Activated naive CD4-positive, alpha-beta T cell treated with anti-CD3 and anti-CD28 coated beads, Interleukin-2, amount 50 U/mL, for 16 hours (primary cell): Measurements from ENCODE around the gene TBC1D7.

Source experiments
- DNase-seq: peaks from one replicate; pipeline ENCODE4 v3.0.0-alpha.2; 2020

TBC1D7 gene

DNA sequence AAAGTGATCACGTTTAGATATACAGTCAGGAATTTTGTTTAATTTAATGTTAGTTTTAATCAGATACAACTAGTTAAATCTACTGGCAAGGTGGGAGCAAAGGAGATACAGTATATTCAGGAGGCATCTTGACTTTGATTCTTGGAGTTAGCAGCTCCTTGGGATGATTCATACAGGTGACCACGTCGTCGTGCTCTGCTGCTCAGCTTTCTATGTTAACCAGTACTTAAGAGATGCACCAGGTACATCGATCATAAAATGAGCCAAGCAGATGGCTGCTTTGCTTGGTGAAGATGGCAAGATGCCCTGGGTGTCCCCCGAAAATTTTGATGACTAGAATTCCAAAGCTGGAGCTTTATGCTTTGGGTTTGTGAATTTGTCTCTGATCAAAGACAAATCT lies 64.7 kb downstream of the TBC1D7 start:
- no peak for DNase-seq

DNA sequence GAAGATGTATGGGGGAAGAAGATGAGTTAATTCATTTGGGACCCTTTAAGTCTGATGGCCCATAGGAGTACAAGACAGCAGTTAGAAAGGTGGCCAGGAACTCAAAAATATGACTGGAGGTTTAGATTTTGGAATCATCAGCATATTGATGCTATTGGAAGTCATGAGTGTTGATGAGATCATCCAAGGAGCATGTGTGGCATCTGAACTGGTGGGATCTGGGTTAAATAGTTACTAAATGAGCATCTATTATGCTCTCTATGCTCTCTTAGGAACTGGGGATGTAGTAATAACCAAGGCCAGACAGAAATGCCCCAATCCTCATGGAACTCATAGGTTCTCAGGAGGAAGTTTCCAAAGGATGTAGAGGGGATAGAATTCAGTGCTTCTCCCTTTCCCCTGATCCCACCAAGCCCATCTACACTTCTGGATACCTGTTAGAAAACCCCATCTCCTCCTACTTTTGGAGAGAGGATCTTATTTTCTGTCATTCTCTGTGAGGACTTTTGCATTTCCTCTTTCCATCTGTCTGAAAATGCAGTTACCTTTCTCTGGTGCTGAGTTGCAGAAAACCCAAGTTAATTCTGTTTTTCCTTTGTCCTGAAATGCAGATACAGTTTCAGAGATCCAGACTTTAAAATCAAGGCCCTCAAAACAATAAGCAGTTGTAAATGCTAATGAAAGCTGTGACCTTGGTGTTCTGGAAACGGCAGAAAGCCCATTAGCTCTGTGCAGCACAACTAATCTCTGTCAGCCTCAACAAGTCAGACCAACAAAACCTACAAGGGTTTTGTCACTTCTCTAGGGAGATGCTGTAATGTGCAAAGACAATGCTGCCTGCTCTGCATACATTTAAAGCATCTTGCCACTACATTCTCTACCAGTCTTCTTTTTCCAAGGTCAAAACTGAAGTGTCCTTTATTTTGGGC lies 65.8 kb downstream of the TBC1D7 start:
- DNase-seq = no peak

DNA sequence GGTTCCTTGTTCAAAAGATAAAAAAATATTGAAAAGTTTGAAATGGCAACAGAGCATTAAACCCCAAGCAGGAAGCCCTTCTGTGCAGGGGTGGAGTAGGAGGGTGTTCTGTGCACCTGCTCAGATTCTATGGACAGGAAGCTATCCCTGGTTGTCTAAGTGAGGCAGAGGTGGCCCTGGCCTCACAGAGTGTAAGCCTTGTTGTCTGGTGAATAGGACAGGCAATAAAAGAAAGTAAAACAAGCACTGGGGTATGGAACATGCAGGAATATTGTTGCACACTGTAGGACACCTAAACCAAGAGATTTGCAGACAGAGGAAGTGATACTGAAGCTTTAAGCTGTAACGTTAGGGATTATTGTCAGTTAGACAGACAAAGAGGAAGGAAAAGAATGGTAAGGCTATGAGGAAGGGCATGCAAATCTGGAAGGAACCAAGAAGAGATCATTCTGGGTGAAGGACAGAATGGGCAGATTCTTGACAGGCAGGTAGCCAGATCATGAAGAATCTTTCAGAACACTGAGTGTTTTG lies 66.8 kb downstream of the TBC1D7 start:
- no peak for DNase-seq

DNA sequence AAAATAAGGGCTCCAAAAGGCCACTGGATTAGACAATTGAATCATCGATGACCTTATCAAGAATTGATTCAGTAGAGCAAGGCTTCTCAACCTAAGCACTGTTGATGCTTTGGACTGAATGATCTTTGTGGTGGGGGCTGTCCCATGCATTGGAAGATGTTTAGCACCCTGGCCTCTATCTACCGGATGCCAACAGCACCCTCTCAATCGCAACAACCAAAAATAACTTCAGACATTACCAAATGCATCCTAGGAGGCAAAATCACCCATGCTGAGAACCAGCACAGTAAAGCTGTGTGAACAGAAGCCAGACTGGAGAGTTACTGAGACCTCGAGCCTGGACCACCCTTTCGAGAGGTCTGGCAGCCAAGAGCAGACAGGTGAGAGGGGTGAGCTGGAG lies 67.5 kb downstream of the TBC1D7 start:
- no peak for DNase-seq

DNA sequence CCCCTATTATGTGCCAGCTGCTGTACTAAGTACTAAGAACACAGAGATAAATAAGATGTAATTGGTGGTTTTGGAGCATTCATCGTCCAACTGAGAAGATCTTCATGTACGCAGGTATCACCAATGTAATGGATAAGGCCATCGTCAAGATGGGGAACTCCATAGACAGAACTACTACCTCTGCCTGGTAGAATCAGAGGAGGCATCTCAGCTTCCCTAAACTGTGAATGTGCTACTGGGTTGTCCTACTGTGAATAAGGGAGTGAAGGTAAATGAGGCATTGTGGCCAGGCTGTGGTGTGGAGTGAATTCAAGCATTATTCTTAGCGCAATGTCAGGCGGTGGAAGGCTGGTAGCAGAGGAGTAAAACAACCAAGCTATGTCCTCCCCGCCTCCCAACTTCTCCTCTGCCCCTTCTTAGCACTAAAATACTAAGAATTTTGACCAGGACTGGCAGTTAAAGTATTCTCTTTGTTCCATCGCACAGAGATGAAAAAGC lies 68.2 kb downstream of the TBC1D7 start:
- DNase-seq = no peak

DNA sequence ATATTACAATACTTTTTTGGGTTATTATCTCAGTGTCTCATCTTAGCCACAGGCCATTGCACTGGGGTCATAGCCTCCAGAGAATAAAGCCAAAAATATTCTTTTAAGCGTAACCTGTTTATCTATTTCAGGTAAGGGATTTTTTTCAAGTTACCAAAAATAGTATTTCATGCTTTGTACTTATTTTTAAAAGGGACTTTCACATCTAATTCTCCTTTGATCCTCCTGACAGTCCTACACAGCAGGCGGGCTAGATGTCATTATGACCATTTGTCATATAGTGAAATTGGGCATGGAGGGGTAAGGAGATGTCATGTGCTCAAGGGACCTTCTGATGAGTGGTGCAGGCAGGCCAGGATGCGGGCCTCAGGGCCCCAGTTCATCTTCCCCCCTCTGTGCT lies 68.9 kb downstream of the TBC1D7 start:
- DNase-seq = no peak

DNA sequence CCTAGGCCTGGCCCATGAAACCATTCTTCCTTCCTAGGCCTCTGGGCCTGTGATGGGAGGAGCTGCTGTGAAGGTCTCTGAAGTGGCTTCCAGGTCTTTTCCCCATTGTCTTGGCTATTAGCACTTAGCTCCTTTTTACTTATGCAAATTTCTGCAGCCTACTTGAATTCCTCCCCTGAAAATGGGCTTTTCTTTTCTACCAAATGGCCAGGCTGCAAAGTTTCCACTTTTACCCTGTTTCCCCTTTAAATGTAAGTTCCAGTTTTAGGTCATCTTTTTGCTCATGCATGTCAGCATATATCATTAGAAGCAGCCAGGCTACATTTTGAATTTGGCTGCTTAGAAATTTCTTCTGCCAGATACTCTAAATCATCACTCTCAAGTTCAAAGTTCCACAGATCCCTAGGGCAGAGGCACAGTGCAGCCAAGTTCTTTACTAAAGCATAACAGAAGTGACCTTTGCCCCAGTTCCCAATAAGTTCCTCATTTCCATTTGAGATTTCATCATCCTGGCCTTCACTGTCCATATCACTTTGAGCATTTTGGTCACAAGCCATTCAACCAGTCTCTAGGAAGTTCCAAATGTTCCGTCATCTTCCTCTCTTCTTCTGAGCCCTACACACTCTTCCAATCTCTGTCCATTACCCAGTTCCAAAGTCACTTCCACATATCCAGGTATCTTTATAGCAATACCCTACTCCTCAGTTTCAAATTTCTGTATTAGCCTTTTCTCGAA lies 71.9 kb downstream of the TBC1D7 start:
- no peak for DNase-seq
